Activated T-helper 1 cell treated with anti-CD3 and anti-CD28 coated beads, Interleukin-2, amount 50 U/mL, for 16 hours (primary cell): Measurements from ENCODE around the gene OR1J4.
"Not testable (repeated sequence)": the region's sequence is repeated elsewhere in the genome, so short reads cannot be mapped to it uniquely, and the experiment has no call there.

ENCODE experiments used
- DNase-seq, 2 donors: peaks; one replicate each; pipeline ENCODE4 v3.0.0-alpha.2; 2020; ENCODE audit warnings: low read depth in 1 of 2, low spot score in 1 of 2

The OR1J4 gene

GRCh38 chr9:122518841-122519240, at the start of gene OR1J4:
TSS of gene OR1J4 (plus strand) at chr9:122519141. CDS start at chr9:122519141, 0 bp downstream.
- DNase-seq: no peak

- no peak for DNase-seq
Observed at GRCh38 chr9:122474561-122474960, 44.4 kb upstream of the OR1J4 start.

- no peak for DNase-seq
Observed at GRCh38 chr9:122475717-122476116, 43.2 kb upstream of the OR1J4 start.

- no peak for DNase-seq
Observed at GRCh38 chr9:122477346-122477745, 41.6 kb upstream of the OR1J4 start.

GRCh38 chr9:122477826-122478225, 41.1 kb upstream of the OR1J4 start, which contains the start of gene OR1J1:
TSS of gene OR1J1 (minus strand) at chr9:122477926. CDS start at chr9:122477926, 0 bp downstream.
- no peak for DNase-seq

GRCh38 chr9:122479062-122479461, 39.9 kb upstream of the OR1J4 start:
- no peak for DNase-seq

GRCh38 chr9:122498883-122499288, 20.1 kb upstream of the OR1J4 start:
- no peak for DNase-seq

GRCh38 chr9:122506964-122507363, 12.0 kb upstream of the OR1J4 start:
- no peak for DNase-seq

- no peak for DNase-seq
Observed at GRCh38 chr9:122510502-122510901, 8.4 kb upstream of the OR1J4 start, which contains the start of gene OR1J2. TSS of gene OR1J2 (plus strand) at chr9:122510802. CDS start at chr9:122510802, 0 bp downstream.

- DNase-seq: no peak
Observed at GRCh38 chr9:122518226-122518625, 715 bp upstream of the OR1J4 start.

- no peak for DNase-seq
Observed at GRCh38 chr9:122519376-122519775, 435 bp downstream of the OR1J4 start.

GRCh38 chr9:122526602-122527001, 7.7 kb downstream of the OR1J4 start:
- DNase-seq: no peak

- DNase-seq: no peak
Observed at GRCh38 chr9:122527193-122527592, 8.3 kb downstream of the OR1J4 start, which contains the start of gene OR1N1. TSS of gene OR1N1 (minus strand) at chr9:122527293. CDS start at chr9:122527293, 0 bp downstream.

GRCh38 chr9:122531157-122531556, 12.2 kb downstream of the OR1J4 start:
- DNase-seq: not testable (repeated sequence)

GRCh38 chr9:122536134-122536533, 17.2 kb downstream of the OR1J4 start:
- DNase-seq: no peak

- DNase-seq: not testable (repeated sequence)
Observed at GRCh38 chr9:122537066-122537465, 18.1 kb downstream of the OR1J4 start.

- no peak for DNase-seq
Observed at GRCh38 chr9:122538757-122539156, 19.8 kb downstream of the OR1J4 start.

- DNase-seq: no peak
Observed at GRCh38 chr9:122546196-122546595, 27.3 kb downstream of the OR1J4 start.

GRCh38 chr9:122551371-122551770, 32.4 kb downstream of the OR1J4 start:
- no peak for DNase-seq

GRCh38 chr9:122552812-122553211, 33.9 kb downstream of the OR1J4 start, which contains the start of gene OR1N2:
TSS of gene OR1N2 (plus strand) at chr9:122553112. CDS start at chr9:122553212, 100 bp downstream.
- no peak for DNase-seq

GRCh38 chr9:122561446-122561845, 42.5 kb downstream of the OR1J4 start:
- DNase-seq: no peak

- DNase-seq: no peak
Observed at GRCh38 chr9:122562134-122562760, 43.3 kb downstream of the OR1J4 start.

GRCh38 chr9:122567901-122568300, 49.0 kb downstream of the OR1J4 start:
- no peak for DNase-seq
